HepG2 (cell line): ENCODE results near the gene CBY1. TPM values are rescaled to one million over a fixed set of nuclear protein-coding genes. Genes with fewer than 3 reads are reported as not detected.
A peak's percentile ranks its signal among the peaks of the same experiment; 100 is the strongest.

ENCODE experiments used
- CBX2 ChIP-seq, 2 experiments: fragments of 200-600 bp in 1 of 2; sonication (generic); formaldehyde crosslinking in 1 of 2; IDR thresholded peaks; 2 replicates each; pipeline versions ENCODE4 v1.7.0 to v1.8.1; 2018 to 2022; ENCODE audit warnings: low read depth in 2 of 2, low read length in 1 of 2, mild to moderate bottlenecking in 1 of 2, missing genetic modification reagents in 1 of 2
- CREB1 ChIP-seq, 2 experiments: fragments of 450-650 bp in 1 of 2; IDR thresholded peaks; 2 replicates each; pipeline ENCODE4 v1.6.1; 2016 to 2017; ENCODE audit warnings: control low read depth in 1 of 2, mild to moderate bottlenecking in 1 of 2, missing compliant biosample characterization in 1 of 2, missing genetic modification characterization in 1 of 2
- CREM ChIP-seq, 2 experiments: sonication (generic) in 1 of 2; formaldehyde crosslinking in 1 of 2; IDR thresholded peaks; 2 replicates each; pipeline versions ENCODE4 v1.4.0 to v1.6.1; 2016 to 2020; ENCODE audit warnings: antibody characterized with exemption in 1 of 2, mild to moderate bottlenecking in 1 of 2, missing genetic modification reagents in 1 of 2
- HOXD1 ChIP-seq: sonication (generic); formaldehyde crosslinking; IDR thresholded peaks from 2 replicates; pipeline ENCODE4 v1.5.0; 2020; ENCODE audit warnings: missing genetic modification reagents
- MAFF ChIP-seq: IDR thresholded peaks from 2 replicates; pipeline ENCODE4 v1.6.1; 2011; ENCODE audit warnings: low read depth, low read length, improper control_type of control experiment
- MAZ ChIP-seq, 2 experiments: sonication (generic) in 1 of 2; formaldehyde crosslinking in 1 of 2; IDR thresholded peaks; 2 replicates each; pipeline versions ENCODE4 v1.5.0 to v1.6.1; 2012 to 2020; ENCODE audit warnings: low read depth in 2 of 2, mild to moderate bottlenecking in 2 of 2, borderline replicate concordance in 1 of 2, improper control_type of control experiment in 1 of 2, low read length in 1 of 2, missing genetic modification reagents in 1 of 2, moderate library complexity in 1 of 2
- MEIS2 ChIP-seq: sonication (generic); formaldehyde crosslinking; IDR thresholded peaks from 2 replicates; pipeline ENCODE4 v1.9.0; 2021; ENCODE audit warnings: mild to moderate bottlenecking, missing genetic modification reagents
- PCBP1 ChIP-seq: fragments of 200-400 bp; formaldehyde crosslinking; IDR thresholded peaks from 2 replicates; pipeline ENCODE4 v1.6.1; 2017; ENCODE audit warnings: mild to moderate bottlenecking, low read depth, low read length, borderline replicate concordance
- PHF5A ChIP-seq: IDR thresholded peaks from one replicate; pipeline ENCODE4 v1.6.1; 2018; ENCODE audit warnings: low read depth, missing genetic modification reagents; ENCODE audit not compliant: unreplicated experiment
- RELA ChIP-seq: sonication (generic); formaldehyde crosslinking; IDR thresholded peaks from 2 replicates; pipeline ENCODE4 v1.4.0; 2020; ENCODE audit warnings: missing genetic modification reagents
- SIX1 ChIP-seq: sonication (generic); formaldehyde crosslinking; IDR thresholded peaks from 2 replicates; pipeline ENCODE4 v1.4.0; 2020; ENCODE audit warnings: missing genetic modification reagents, borderline replicate concordance
- SMAD9 ChIP-seq: sonication (generic); formaldehyde crosslinking; IDR thresholded peaks from 2 replicates; pipeline ENCODE4 v1.5.1; 2020; ENCODE audit warnings: mild to moderate bottlenecking, missing genetic modification reagents
- ZFP36L2 ChIP-seq: sonication (generic); formaldehyde crosslinking; IDR thresholded peaks from 2 replicates; pipeline ENCODE4 v1.4.0; 2020; ENCODE audit warnings: missing genetic modification reagents
- ZNF256 ChIP-seq: sonication (generic); formaldehyde crosslinking; conservative IDR thresholded peaks from 2 replicates; pipeline ENCODE4 v1.4.0; 2020; ENCODE audit warnings: missing genetic modification reagents
- ZNF704 ChIP-seq: sonication (generic); formaldehyde crosslinking; IDR thresholded peaks from 2 replicates; pipeline ENCODE4 v1.8.1; 2023; ENCODE audit warnings: mild to moderate bottlenecking, inconsistent platforms, moderate library complexity, missing genetic modification reagents, borderline replicate concordance
- ZSCAN21 ChIP-seq: sonication (generic); formaldehyde crosslinking; IDR thresholded peaks from 2 replicates; pipeline ENCODE4 v1.8.0; 2022; ENCODE audit warnings: mild to moderate bottlenecking, missing genetic modification reagents, moderate library complexity, borderline replicate concordance
- polyA plus RNA-seq, 8 experiments: library from polyadenylated mRNA; depleted of rRNA in 3 of 8; stranded (reverse) in 7 of 8; unstranded in 1 of 8; fragments of >200 nt; fragmentation: Illumina TruSeq in 4 of 8; extraction: Trizol in 4 of 8; gene quantifications; 2 replicates each; pipeline versions ENCODE4 v1.2.1 to v1.2.3, GENCODE V29; 2011 to 2016; ENCODE audit warnings: low read depth in 4 of 8, missing spikeins in 1 of 8, mixed read lengths in 1 of 8; ENCODE audit not compliant: insufficient read depth in 1 of 8
- total RNA-seq, 5 experiments: library from RNA; depleted of rRNA; stranded (reverse); fragments of >200 nt; fragmentation: Illumina TruSeq; extraction: Trizol; gene quantifications; 2 replicates each; pipeline ENCODE4 v1.2.3, GENCODE V29; 2016; ENCODE audit warnings: low read depth in 1 of 5
- TF ChIP-seq, protein P1 (sequence below): IDR thresholded peaks from 2 replicates; pipeline ENCODE4 v1.6.1; 2016; ENCODE audit warnings: mild to moderate bottlenecking
- TF ChIP-seq, protein P2 (sequence below), 2 experiments: sonication (generic) in 1 of 2; formaldehyde crosslinking in 1 of 2; IDR thresholded peaks; 2 replicates each; pipeline versions ENCODE4 v1.4.0 to v1.6.1; 2016 to 2020; ENCODE audit warnings: borderline replicate concordance in 1 of 2, low read depth in 1 of 2, mild to moderate bottlenecking in 1 of 2, missing genetic modification reagents in 1 of 2
- TF ChIP-seq, protein P3 (sequence below): IDR thresholded peaks from 2 replicates; pipeline ENCODE4 v1.6.1; 2016; ENCODE audit warnings: missing genetic modification reagents, missing compliant biosample characterization

Gene CBY1
- total and polyA plus RNA-seq, 2 of the 13 experiments (the other 11 are each of a cell fraction or from before 2014, with no cell fraction given) = 19.7 to 20.3 TPM

- TF ChIP-seq, protein P1, sequence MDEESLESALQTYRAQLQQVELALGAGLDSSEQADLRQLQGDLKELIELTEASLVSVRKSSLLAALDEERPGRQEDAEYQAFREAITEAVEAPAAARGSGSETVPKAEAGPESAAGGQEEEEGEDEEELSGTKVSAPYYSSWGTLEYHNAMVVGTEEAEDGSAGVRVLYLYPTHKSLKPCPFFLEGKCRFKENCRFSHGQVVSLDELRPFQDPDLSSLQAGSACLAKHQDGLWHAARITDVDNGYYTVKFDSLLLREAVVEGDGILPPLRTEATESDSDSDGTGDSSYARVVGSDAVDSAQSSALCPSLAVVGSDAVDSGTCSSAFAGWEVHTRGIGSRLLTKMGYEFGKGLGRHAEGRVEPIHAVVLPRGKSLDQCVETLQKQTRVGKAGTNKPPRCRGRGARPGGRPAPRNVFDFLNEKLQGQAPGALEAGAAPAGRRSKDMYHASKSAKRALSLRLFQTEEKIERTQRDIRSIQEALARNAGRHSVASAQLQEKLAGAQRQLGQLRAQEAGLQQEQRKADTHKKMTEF (CRISPR knock-in tag) = no peak; the same call in none of the 2 replicates
- TF ChIP-seq CREM (IDR thresholded peaks at IDR 0.05) (peak; percentile 92), CREM (CRISPR knock-in tag; IDR thresholded peaks at IDR 0.05) (peak; percentile 36; the same call in 1 of the 2 replicates), ZFP36L2 (CRISPR knock-in tag) (no peak), MAZ (IDR thresholded peaks at IDR 0.05; ENCODE audit: borderline replicate concordance, low read depth, low read length) (peak; percentile 79; the same call in 1 of the 2 replicates), MAZ (CRISPR knock-in tag; IDR thresholded peaks at IDR 0.05; ENCODE audit: low read depth) (peak; percentile 6; the same call in 1 of the 2 replicates), PHF5A (CRISPR knock-in tag) (peak; percentile 45), SIX1 (no peak), CREB1 (IDR thresholded peaks at IDR 0.05) (peak; percentile 97), CREB1 (CRISPR knock-in tag; IDR thresholded peaks at IDR 0.05) (peak; percentile 97), ZNF704 (CRISPR knock-in tag) (0 out of 2 replicates have a peak, but pooled peaks have one; percentile 6), CBX2 (IDR thresholded peaks at IDR 0.05; ENCODE audit: low read depth, low read length) (no peak), CBX2 (CRISPR knock-in tag; IDR thresholded peaks at IDR 0.05; ENCODE audit: low read depth) (no peak), ZSCAN21 (CRISPR knock-in tag) (no peak; the same call in 1 of the 2 replicates), HOXD1 (CRISPR knock-in tag) (no peak), ZNF256 (CRISPR knock-in tag) (no peak), RELA (CRISPR knock-in tag) (no peak), MAFF (peak; percentile 80; the same call in 1 of the 2 replicates), MEIS2 (no peak), PCBP1 (no peak), SMAD9 (no peak)
- TF ChIP-seq, protein P2, sequence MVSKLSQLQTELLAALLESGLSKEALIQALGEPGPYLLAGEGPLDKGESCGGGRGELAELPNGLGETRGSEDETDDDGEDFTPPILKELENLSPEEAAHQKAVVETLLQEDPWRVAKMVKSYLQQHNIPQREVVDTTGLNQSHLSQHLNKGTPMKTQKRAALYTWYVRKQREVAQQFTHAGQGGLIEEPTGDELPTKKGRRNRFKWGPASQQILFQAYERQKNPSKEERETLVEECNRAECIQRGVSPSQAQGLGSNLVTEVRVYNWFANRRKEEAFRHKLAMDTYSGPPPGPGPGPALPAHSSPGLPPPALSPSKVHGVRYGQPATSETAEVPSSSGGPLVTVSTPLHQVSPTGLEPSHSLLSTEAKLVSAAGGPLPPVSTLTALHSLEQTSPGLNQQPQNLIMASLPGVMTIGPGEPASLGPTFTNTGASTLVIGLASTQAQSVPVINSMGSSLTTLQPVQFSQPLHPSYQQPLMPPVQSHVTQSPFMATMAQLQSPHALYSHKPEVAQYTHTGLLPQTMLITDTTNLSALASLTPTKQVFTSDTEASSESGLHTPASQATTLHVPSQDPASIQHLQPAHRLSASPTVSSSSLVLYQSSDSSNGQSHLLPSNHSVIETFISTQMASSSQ (IDR thresholded peaks at IDR 0.05; ENCODE audit: low read depth) = no peak
- TF ChIP-seq, protein P2 (CRISPR knock-in tag; IDR thresholded peaks at IDR 0.05; ENCODE audit: borderline replicate concordance) = 0 out of 2 replicates have a peak, but pooled peaks have one; percentile 18
- TF ChIP-seq, protein P3, sequence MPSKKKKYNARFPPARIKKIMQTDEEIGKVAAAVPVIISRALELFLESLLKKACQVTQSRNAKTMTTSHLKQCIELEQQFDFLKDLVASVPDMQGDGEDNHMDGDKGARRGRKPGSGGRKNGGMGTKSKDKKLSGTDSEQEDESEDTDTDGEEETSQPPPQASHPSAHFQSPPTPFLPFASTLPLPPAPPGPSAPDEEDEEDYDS (CRISPR knock-in tag) = peak; percentile 94
These were observed 49.0 kb downstream of the CBY1 start, which contains the start of gene GTPBP1 (continued) for GRCh38 chr22:38705235-38706100.
